ENCODE measurements around the gene XG. TPM values are rescaled to one million over a fixed set of nuclear protein-coding genes. Genes with fewer than 3 reads are reported as not detected.

XG gene
- total RNA-seq, 4 donors from 2014 or later = 0.41 TPM; not detected in 3

- TF ChIP-seq POLR2A (IDR thresholded peaks at IDR 0.05) (no peak), CTCF (IDR thresholded peaks at IDR 0.05) (no peak), POLR2AphosphoS5 (IDR thresholded peaks at IDR 0.05) (no peak), EP300 (IDR thresholded peaks at IDR 0.05; ENCODE audit: low read depth) (no peak)
- Histone ChIP-seq H3K27me3 (no peaks in the 10 kb centered on the region), H3K9me3 (no peaks in the 10 kb centered on the region), H3K4me3 (no peak overlapping the region), H3K4me1 (no peaks in the 10 kb centered on the region), H3K27ac (no peak overlapping the region), H3K36me3 (no peaks in the 10 kb centered on the region)
- 92 to 100% methylated on average over 1 of the region's 1 CpG for WGBS, 2 donors (ENCODE audit: low coverage in 1 of 2)
- DNase-seq = no peak
- intact Hi-C loops (cut with DNase I; ENCODE audit: low total_unique reads) (no loop called here), in situ Hi-C loops (cut with MboI; ENCODE audit: low pct_ligation_motif_present in 1 of 4, low pct_unique_long_range_greater_than_20kb in 1 of 4, low sequenced_read_pairs in 3 of 4) (no loop called here)
Measured at GRCh38 chrX:2840961-2841360, 89.1 kb downstream of the XG start.

- no peak overlapping the region for H3K4me3 ChIP-seq
- intact Hi-C loops (cut with DNase I; ENCODE audit: low total_unique reads) = no loop called here
- DNase-seq = no peak
- no peak overlapping the region for H3K27ac ChIP-seq
- H3K27me3 ChIP-seq = no peaks in the 10 kb centered on the region
- H3K9me3 ChIP-seq = no peaks in the 10 kb centered on the region
- 66% methylated on average over 9 of the region's 9 CpGs; no CpG with 5 or more reads in 1 of the 2 donors for WGBS, 2 donors (ENCODE audit: low coverage in 1 of 2)
- no peaks in the 10 kb centered on the region for H3K4me1 ChIP-seq
- in situ Hi-C loops (cut with MboI; ENCODE audit: low pct_ligation_motif_present in 1 of 4, low pct_unique_long_range_greater_than_20kb in 1 of 4, low sequenced_read_pairs in 3 of 4) = no loop called here
- H3K36me3 ChIP-seq = no peaks in the 10 kb centered on the region
- TF ChIP-seq EP300 (IDR thresholded peaks at IDR 0.05; ENCODE audit: low read depth) (no peak), CTCF (IDR thresholded peaks at IDR 0.05) (no peak), POLR2A (IDR thresholded peaks at IDR 0.05) (no peak), POLR2AphosphoS5 (IDR thresholded peaks at IDR 0.05) (no peak)
Measured at GRCh38 chrX:2841537-2841936, 89.7 kb downstream of the XG start.

GRCh38 chrX:2846992-2847391 is 95.2 kb downstream of the XG start:
- H3K36me3 ChIP-seq = no peaks in the 10 kb centered on the region
- H3K27me3 ChIP-seq = no peaks in the 10 kb centered on the region
- no peak for TF ChIP-seq CTCF (IDR thresholded peaks at IDR 0.05)
- TF ChIP-seq EP300 (IDR thresholded peaks at IDR 0.05; ENCODE audit: low read depth) = no peak
- no peak for TF ChIP-seq POLR2A (IDR thresholded peaks at IDR 0.05)
- no peak for TF ChIP-seq POLR2AphosphoS5 (IDR thresholded peaks at IDR 0.05)
- no peak overlapping the region for H3K4me3 ChIP-seq
- intact Hi-C loops (cut with DNase I; ENCODE audit: low total_unique reads) (no loop called here), in situ Hi-C loops (cut with MboI; ENCODE audit: low pct_ligation_motif_present in 1 of 4, low pct_unique_long_range_greater_than_20kb in 1 of 4, low sequenced_read_pairs in 3 of 4) (no loop called here)
- H3K9me3 ChIP-seq = no peaks in the 10 kb centered on the region
- DNase-seq = no peak
- H3K27ac ChIP-seq = no peak overlapping the region
- no peaks in the 10 kb centered on the region for H3K4me1 ChIP-seq

- intact Hi-C loops (cut with DNase I; ENCODE audit: low total_unique reads) (no loop called here), in situ Hi-C loops (cut with MboI; ENCODE audit: low pct_ligation_motif_present in 1 of 4, low pct_unique_long_range_greater_than_20kb in 1 of 4, low sequenced_read_pairs in 3 of 4) (no loop called here)
- DNase-seq = no peak
- H3K27ac ChIP-seq = no peak overlapping the region
- TF ChIP-seq POLR2AphosphoS5 (IDR thresholded peaks at IDR 0.05) = no peak
- TF ChIP-seq EP300 (IDR thresholded peaks at IDR 0.05; ENCODE audit: low read depth) = no peak
- TF ChIP-seq POLR2A (IDR thresholded peaks at IDR 0.05) = no peak
- no peak for TF ChIP-seq CTCF (IDR thresholded peaks at IDR 0.05)
- no peaks in the 10 kb centered on the region for H3K4me1 ChIP-seq
- H3K36me3 ChIP-seq = no peaks in the 10 kb centered on the region
- 72% methylated on average over 9 of the region's 9 CpGs; no CpG with 5 or more reads in 1 of the 2 donors for WGBS, 2 donors (ENCODE audit: low coverage in 1 of 2)
- no peaks in the 10 kb centered on the region for H3K27me3 ChIP-seq
- no peak overlapping the region for H3K4me3 ChIP-seq
- no peaks in the 10 kb centered on the region for H3K9me3 ChIP-seq
Measured at GRCh38 chrX:2848871-2849301, 97.0 kb downstream of the XG start.

Measured in transverse colon (tissue), 4 donors.